HG03045 (cell line): Measurements from ENCODE around the gene RASGRP3.
"Not testable (repeated sequence)": the region's sequence is repeated elsewhere in the genome, so short reads cannot be mapped to it uniquely, and the experiment has no call there.

ENCODE experiments used
- ATAC-seq: cut with Tn5 transposase; IDR thresholded peaks from one replicate; pipeline ENCODE4 v1.9.1; 2021; ENCODE audit warnings: mild to moderate bottlenecking, moderate library complexity; ENCODE audit not compliant: unreplicated experiment

Gene RASGRP3

DNA sequence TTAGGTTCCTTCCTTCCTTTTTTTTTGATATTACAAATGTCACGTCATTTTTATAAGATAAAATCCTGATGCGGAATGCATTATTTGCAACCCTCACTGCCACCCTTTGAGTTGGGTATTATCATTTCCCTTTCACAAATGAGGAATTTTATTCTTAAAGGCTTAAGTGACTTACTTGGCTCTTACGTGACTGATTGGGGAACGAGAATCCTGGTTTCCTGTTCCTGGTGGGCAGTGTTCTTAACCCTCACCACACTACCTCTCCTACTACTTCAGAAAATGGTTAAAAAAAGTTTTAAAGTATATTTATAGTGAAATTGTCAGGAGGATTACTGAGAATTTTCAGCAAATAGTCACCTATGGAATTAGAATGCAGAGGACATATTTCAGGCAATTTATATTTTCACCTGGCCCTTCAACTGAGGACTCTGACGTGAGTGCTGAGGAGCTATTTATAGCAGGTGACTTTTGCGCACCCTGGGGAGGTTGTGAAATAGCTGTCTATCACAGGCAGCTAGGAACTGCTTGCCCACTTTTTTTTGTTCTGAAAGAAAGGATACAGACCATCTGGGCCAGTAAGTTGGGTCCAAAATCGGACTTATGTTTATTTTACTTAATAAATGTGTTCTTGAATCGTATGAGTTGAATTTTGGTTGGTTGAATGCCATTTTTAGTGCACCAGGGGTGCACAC lies 18.7 kb upstream of the RASGRP3 start:
- no peak for ATAC-seq

DNA sequence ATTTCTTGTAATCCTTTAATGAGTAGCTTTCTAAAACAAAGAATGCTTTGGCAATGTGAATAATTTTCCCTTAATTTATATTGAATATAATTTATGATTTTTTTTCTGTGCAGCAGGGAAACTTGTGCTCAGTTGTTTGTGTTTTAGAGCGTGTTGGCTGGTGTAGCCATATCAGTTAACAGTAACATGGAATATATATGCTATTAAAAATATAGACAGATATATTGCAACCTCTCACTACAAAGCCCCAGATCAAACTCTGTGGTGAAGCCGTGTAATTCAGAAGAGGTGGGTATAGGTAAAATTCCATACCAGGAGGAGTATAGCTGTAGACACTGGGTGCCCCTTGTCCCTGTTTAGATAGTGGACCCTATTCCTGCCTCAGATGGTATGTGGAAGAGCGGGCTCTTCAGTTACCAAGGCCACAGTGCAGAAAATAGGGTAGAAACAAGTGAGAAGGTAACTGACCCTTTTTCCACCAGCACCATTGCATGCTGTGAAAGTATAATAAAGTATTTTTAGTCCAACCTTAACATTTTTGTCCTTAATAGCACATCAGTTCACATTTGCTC lies 18.1 kb upstream of the RASGRP3 start:
- no peak for ATAC-seq

DNA sequence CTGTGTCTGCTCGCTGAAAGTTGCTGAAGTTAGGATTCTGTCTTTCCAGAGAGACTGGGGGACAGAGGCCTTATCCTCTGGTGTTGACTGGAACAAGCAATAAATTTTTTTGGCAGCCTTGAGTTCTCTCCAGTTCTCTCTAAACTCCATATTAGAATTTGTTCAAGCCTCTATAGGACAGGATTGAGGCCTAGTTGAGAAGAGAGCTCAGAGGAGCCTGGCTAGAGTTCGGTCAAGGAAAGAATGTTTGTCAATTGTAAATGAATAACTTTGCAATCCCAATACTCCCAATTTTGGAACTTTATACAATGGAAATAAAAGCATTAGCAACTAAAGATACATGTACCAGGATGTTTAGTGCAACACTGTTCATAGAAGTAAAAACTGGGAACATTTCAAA lies 16.7 kb upstream of the RASGRP3 start:
- ATAC-seq = no peak

DNA sequence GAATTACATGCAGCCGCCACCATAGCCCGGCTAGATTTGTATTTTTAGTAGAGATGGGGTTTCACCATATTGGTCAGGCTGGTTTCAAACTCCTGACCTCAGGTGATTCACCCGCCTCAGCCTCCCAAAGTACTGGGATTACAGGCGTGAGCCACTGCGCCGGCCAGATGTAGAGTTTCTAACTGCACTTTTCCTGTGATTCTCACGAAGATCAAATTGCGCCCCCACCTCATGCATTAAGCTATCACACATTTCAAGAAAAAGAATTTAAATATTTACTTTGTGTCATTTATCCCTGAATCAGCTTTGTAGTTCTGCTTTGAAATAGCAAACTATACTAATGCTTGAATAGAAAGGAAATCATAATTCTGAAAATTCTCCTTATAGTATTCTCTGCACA lies 13.9 kb upstream of the RASGRP3 start:
- not testable (repeated sequence) for ATAC-seq

DNA sequence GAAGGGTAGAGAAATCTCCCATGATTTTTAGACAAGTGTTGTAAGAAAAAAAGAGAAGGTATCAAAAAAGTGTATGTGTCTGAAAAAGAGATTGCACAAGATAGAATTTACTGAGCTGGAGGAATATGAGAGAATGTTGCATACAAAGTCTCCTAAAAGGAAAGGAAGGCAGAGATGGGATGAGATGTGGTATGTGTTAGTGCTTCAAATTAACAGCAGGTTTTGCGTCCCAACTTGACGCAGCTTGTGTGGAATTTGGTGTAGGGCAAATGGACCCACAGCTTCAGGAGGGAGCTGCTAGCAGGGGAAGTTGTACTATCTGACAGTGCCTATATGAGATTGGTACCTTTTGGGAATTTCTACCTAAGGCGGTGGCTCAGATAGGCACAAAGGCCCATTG lies 9.0 kb upstream of the RASGRP3 start:
- ATAC-seq = no peak

DNA sequence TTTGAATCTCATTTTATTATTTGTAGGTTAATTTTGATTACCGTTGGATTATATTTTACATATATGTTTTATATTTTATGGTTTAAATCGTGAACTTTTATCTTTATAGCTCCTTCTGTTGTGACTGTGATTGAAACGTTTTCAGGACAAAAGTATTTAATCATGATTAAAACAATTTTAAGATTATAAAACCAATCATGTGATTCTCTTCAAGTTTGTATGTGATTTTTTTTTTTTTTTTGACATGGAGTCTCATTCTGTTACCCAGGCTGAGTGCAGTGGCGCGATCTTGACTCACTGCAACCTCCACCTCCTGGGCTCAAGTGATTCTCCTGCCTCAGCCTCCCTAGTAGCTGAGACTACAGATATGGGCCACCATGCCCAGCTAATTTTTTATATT lies 7.2 kb upstream of the RASGRP3 start:
- ATAC-seq = no peak

DNA sequence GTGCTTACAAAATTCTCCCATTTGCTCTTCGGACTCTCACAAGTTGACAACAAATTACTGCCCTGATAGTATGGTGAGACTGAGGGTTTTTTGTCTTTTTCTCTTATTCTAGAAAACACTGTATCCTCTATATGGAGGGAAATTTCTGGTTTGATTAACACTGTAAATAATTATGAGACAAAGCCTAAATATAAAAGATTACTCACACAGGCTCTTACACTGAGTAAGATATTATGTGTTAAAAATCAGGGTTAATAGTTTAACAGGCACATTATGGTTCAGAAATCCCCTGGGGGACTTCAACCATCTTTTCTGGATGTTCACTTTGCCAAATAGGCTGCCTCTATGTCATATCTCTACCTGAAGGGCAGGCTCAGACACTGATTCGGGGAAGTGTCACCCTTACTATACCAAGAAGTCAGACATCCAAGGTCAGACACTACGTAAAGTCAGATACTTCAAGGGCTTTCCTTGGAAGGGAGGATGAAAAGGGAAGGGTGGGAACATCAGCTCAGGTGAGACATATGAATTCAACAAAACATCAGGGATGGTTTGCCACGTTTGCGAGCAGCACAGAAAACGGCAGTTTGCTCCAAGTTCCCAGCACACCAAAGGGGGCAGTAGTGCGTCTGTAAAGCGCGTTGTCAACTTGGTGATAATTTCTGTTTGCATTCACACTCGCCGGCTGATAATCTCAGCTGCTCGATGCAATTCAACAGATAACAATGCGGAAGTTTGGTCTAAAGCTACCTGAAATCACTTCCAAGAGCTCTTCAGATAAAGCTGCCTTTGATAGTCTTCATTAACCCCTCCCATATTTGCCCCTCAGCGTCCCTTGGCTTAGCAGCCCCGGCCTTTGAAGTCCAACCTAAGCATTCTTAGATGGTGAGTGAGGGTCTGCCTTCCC lies 972 bp upstream of the RASGRP3 start:
- peak; percentile 42 for ATAC-seq

DNA sequence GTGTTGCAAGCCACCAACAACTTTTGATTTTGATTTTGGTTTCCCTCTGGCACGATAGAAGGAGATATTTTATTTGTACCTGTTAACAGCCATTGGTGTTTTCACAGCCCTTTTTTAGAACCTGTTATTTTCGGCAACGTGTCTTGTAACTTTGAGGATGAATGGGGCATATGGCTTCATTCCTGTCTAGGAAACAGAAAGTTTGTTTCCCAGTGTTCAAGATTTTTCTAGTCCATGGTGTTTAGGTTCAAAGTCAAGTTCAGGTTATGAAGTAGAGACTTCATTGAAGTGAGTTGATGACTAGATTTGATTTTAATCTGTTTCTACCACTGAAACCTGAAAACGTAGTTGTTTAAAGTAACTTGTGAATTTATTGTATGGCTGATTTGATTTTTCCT lies 343 bp downstream of the RASGRP3 start:
- no peak for ATAC-seq

DNA sequence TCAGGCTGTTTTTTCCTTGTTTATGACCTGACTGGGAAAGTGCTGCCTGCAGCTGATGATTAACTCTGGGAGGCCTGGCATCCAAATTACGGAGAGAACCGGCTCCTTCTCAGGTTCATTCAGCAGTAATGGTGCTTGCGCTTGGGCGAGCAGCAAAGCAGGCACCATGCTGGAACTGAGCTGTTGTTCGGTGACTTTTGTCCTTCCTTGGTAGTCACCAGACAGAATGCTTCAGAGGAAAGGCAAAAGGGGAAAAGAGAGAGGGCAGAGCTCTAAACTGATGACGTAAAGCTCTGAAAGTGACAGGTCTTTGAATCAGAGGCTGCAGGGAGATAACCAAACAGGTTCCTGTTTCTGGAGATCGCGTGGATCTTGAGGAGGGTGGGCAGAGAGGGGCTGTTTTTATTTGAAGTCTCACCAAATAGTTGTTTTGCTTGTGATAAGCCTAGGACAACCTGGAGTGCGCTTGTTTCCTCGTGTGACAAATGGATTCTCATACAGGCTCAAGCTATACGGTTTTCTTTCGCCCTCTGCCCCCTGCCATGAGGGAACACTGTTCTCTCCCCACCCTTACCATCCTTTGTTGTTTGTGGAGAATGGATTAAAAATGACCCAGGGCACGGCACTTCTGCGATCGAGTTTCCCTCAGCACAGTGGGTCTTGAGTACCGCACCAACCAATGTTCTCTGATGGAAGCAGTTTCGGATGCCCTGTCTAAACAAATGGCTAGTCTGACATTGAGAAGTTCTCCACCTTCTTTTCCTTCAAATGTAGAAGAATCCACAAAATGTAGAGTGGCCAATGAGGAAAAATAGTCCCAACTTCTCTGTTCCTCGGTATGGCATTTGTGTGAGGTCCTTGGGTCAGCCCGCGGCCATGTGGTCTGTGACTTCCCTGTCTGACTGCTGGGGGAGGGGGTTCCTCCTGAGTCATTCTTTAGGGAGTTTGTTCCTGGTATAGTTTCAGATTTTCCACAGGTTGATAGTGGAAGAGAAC lies 1.3 kb downstream of the RASGRP3 start:
- ATAC-seq = peak; percentile 34

DNA sequence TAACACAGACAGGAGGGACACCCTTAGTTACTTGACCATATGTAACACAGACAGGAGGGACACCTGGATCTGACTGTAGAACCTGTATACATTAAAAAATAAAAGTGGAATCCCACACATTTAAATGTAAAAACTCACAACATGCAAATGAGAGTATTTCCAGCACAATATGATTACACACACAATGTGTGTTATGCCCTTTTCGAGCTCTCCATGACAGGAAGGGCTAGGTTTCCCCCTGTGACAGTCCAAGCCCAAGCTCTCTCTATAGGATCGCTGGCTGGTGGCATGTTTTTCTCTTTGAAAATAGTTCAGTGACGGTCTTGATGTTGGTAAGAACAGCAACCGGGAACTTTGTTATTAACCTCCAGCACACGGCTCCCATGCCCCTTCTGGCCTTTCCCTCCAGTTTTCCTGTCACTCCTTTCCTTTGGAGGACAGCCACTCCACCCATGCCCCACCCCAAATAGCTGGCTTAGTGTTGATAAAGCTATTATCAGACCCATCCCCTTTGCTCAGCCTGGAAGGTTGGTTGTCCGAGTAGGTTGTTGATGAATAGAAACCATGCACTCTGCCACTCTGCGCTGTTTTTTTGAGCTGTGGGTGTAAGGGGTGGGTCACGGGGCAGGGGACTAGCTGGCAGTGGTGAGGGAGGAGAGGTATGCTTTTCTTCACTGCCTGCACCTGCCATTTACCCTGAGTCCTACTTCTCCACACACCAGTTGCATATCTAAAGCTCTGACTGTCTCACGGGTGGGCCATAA lies 2.7 kb downstream of the RASGRP3 start:
- ATAC-seq = no peak

DNA sequence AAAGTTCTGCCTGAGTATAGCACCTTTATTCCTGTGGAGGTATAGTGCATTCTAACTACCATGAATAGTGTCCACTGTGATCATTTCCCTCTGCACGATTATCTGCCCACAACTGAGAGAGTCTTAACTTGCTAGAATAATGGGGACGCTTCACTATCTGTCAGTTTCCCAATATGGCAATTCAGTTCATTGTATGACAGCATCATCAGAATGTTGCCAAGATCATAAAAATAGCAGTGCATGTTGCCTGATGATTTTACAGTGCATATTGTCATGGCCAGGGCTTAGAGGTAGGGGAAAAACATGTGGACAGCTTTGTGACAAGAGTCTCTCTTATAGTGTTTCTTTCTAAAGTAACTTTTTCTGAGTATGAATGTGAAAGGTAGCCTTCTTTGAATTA lies 6.1 kb downstream of the RASGRP3 start:
- no peak for ATAC-seq

DNA sequence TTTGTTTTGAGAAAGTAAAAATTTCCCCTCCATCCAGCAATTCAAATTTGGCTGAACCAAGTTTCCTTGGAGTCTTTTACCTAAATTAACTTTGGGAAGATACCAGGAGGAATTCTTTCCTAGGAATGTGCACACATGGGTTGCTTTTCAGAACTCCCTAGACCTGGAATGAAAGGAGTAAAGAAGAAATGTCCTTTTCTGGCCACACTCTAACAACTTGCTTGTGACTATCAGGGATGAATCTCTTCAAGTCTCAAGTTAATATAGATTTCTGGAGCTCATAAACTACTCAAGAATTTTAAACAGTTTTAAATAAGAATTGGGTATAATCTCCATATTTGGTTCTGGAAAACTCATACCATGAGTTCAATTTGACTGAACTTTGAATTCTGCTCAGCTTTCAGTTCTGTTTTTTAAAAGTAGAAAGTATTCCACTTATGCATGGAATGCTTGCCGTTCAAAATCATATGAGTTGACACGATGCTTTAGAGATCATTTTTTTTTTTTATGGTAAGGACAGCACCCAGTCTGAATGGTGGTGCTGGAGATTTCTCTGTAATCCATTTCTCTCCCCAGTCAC lies 7.7 kb downstream of the RASGRP3 start:
- ATAC-seq = no peak

DNA sequence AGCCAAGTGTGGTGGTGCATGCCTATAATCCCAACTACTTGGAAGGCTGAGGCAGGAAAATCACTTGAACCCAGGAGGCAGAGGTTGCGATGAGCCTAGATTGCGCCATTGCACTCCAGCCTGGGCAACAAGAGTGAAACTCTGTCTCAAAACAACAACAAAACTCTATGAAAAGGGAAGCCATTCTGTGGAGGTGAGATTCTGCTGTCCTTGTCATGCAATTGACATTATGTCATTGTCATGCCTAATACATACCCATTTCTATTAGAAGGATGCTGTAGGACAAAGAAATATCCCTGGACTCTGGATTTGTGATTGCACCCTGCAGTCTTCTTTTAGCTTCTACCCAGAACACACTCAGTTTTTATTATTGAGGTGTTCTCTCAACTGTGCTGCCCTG lies 8.6 kb downstream of the RASGRP3 start:
- no peak for ATAC-seq

DNA sequence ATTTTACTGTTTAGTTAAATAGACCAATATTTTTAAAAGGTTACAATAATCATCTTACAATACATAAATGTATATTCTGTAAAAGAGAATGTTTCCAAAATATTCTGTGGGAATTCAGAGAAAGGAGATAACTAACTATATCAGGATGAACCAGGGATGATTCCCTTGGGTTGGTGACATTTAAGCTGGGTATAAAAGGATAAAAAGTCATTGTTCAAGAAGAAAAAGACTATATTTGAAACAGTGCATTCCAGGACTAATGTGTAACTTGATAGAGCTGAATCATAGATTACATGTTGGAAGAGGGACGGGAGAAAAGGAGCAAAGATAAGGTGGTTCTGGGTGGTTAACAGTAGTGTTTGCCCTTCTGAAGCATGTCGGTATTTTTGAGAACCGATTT lies 10.1 kb downstream of the RASGRP3 start:
- no peak for ATAC-seq

DNA sequence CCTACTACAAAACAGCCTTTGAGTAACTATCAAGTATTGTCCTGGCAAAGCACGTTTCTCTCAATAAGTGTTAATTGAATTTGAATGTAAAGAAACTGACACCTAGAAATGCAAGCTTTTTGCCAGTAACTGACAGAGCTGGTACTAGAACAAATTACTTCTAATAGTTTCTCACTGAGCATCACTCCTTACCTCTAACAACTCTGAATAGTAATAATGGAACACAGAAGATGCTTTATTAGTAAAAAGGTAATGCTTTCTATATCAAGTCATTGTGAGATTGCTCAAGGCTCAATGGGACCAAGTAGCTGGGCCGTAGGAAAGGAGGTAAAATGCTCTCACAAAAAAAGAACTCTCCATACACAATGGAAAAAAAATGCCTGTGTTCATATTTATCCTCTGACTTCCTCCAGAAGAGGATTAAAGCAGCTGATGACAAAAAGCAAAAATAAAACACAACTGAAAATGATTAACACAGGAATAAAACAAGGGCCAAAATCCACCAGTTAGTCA lies 11.8 kb downstream of the RASGRP3 start:
- peak; percentile 52 for ATAC-seq

DNA sequence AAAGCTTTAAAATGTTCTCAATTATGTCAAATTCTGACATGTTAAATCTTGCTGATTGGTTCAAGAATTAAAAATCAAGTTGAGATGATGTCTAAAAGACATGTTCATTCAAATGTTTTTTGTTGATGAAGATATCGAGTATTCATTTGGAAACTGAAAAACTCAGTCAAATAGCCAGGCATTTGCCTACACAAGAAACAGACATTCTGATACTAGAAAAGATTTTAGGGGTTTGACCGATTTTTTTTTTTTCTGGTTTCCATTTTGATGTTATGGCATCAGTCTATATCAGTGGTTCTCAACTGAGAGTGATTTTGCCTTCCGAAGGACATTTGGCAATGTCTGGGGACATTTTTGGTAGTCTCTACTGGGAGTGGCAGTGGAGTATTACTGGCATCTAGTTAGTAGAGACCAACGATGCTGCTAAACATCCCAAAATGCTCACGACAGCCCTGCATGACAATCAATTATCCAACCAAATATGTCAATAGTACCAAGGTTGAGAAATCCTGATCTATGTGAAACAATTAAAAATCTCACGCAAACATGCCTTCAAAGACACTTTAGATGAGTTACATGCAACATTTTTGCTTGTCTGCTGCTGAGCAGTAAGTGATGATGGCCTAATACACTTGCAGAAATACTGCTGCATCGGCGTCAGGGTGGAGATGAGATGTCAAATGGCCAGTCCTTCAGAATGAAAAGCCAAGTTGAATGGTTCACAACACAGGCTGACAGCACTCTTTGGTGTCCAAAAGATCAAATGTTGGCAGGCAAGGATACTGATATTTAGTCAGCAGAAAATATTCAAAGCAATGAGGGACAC lies 12.5 kb downstream of the RASGRP3 start:
- ATAC-seq = peak; percentile 59

DNA sequence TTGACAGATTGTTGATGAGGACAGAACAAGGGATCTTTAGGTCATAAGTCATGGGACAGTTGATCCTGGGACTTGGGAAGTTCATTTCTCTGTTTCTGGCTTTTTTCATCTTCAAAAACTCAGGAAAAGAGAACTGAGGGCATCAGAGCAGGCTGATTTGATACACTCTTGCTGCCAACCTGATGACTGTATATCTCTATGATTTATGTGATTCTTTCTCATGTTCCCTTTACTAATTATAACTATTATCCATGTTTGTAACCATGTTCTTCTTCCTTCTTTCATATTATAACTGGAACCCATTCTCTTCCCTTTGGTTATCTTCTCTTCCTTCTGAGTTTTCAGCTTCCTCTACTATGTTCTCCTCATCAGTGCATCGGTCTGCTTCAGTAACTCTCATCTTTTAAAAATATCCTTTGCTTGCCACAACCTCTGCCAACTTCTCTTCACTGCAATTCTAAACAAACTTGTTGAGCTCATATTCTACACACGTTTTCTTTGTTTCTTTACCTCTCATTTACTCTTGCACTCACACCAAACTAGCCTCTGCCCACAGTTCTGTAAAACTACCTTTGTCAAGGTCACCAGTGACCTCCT lies 13.5 kb downstream of the RASGRP3 start:
- ATAC-seq = no peak

DNA sequence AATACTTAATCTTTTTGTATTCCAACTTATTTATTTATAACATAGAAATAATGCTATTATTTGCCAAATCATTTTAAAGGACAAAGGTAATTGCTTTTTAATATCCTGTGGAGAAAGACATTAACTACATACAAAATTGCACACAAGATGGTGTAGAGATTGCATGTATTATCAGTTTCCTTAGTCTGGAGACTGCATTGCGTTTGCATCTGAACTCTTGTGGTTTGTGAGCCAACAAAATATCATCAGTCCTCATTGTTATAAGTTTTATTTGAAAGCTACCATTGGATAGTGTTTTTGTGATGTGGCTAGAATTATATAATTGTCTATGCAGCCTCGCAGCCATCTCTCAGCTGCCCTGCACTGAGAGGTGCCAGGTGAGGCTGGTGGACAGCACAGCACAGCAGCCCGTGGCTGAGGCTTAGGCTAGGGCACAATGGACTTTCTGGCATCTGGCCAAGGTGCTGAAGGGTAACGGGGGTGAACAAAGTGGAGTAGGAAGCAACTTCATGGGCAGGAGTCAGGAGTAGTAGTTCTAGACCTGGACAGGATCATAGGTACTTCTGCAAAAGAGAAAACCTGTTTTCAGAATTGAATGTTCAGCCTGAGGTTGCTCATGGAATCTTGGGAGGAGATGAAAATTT lies 15.1 kb downstream of the RASGRP3 start:
- ATAC-seq = no peak
